Endothelial cell of umbilical vein (primary cell): ENCODE results near the gene RAD51B. TPM values are rescaled to one million over a fixed set of nuclear protein-coding genes. Genes with fewer than 3 reads are reported as not detected.

Experiments
- BruUV-seq: library from RNA; stranded (reverse); fragments of 400-500 nt; replicated peaks from 2 replicates; lab custom pipeline; 2021; lab: Mats Ljungman, UMichigan
- CTCF ChIA-PET: fragments of 300-600, 350-600 bp; sonication (Branson Sonifier 250); formaldehyde crosslinking; loops from one replicate; lab custom pipeline; 2021; ENCODE audit warnings: antibody characterized with exemption, inconsistent platforms; lab: Charles Lee
- POLR2A ChIA-PET: fragments of 300-600, 350-600 bp; sonication (Branson Sonifier 250); formaldehyde crosslinking; loops from one replicate; lab custom pipeline; 2021; ENCODE audit warnings: antibody characterized with exemption, inconsistent platforms; lab: Charles Lee
- DNase-seq: peaks from one replicate; pipeline ENCODE4 v3.0.0-alpha.2; 2011; ENCODE audit warnings: low read depth, low spot score
- FAIRE-seq: peaks from 2 replicates; lab custom pipeline; 2011; peaks lifted over from hg19 to GRCh38; lab: Jason Lieb, UNC
- H2AFZ ChIP-seq: 2 replicates; pipeline ENCODE4 v1.6.0; 2012; ENCODE audit warnings: low read depth, low read length, control low read depth, inconsistent platforms
- H3K27ac ChIP-seq: 2 replicates; pipeline ENCODE4 v1.5.1; 2011; ENCODE audit warnings: low read depth, mild to moderate bottlenecking, control low read depth, low read length, moderate library complexity; ENCODE audit not compliant: insufficient read depth
- H3K27me3 ChIP-seq, 2 experiments: 2 replicates each; pipeline versions ENCODE4 v1.6.0 to v1.6.1; 2011; ENCODE audit warnings: low read length in 2 of 2, mixed read lengths in 1 of 2; ENCODE audit not compliant: control insufficient read depth in 2 of 2, insufficient read depth in 2 of 2
- H3K36me3 ChIP-seq, 2 experiments: 2 replicates in 1 of 2; 3 replicates in 1 of 2; pipeline ENCODE4 v1.5.1; 2011; ENCODE audit warnings: low read length in 2 of 2, mild to moderate bottlenecking in 1 of 2, moderate library complexity in 1 of 2; ENCODE audit not compliant: control insufficient read depth in 2 of 2, insufficient read depth in 2 of 2; ENCODE audit errors: extremely low read depth in 1 of 2
- H3K4me1 ChIP-seq: 3 replicates; pipeline ENCODE4 v1.5.1; 2011; ENCODE audit warnings: mild to moderate bottlenecking, low read length; ENCODE audit not compliant: control insufficient read depth, insufficient read depth; ENCODE audit errors: extremely low read depth
- H3K4me2 ChIP-seq: 2 replicates; pipeline ENCODE4 v1.6.1; 2011; ENCODE audit warnings: low read length, control low read depth, mixed read lengths; ENCODE audit not compliant: insufficient read depth
- H3K4me3 ChIP-seq, 3 experiments: fragments of 200-600 bp in 1 of 3; sonication (generic), shearing (Covaris generic) in 1 of 3; replicated peaks in 1 of 3; 2 replicates each; pipeline ENCODE4 v1.5.1; 2011 to 2016; ENCODE audit warnings: control low read depth in 3 of 3, low read length in 3 of 3, mild to moderate bottlenecking in 2 of 3, inconsistent platforms in 1 of 3, low read depth in 1 of 3, moderate library complexity in 1 of 3; ENCODE audit not compliant: insufficient read depth in 1 of 3
- H3K79me2 ChIP-seq: 2 replicates; pipeline ENCODE4 v1.6.0; 2012; ENCODE audit warnings: low read length, inconsistent platforms; ENCODE audit not compliant: control insufficient read depth, insufficient read depth
- H3K9ac ChIP-seq: replicated peaks from 2 replicates; pipeline ENCODE3; 2011; ENCODE audit warnings: low read length, control low read depth; ENCODE audit not compliant: insufficient read depth; ENCODE audit errors: extremely low read depth
- H3K9me1 ChIP-seq: replicated peaks from 3 replicates; pipeline ENCODE4 v1.6.0; 2011; ENCODE audit warnings: mild to moderate bottlenecking, low read length; ENCODE audit not compliant: control insufficient read depth, insufficient read depth; ENCODE audit errors: extremely low read depth
- H3K9me3 ChIP-seq: replicated peaks from 2 replicates; pipeline ENCODE4 v1.5.1; 2012; ENCODE audit warnings: low read length, inconsistent platforms; ENCODE audit not compliant: control insufficient read depth, insufficient read depth
- H4K20me1 ChIP-seq: replicated peaks from 2 replicates; pipeline ENCODE3; 2011; ENCODE audit warnings: mild to moderate bottlenecking, low read length; ENCODE audit not compliant: control insufficient read depth, insufficient read depth; ENCODE audit errors: extremely low read depth
- EZH2 ChIP-seq: IDR thresholded peaks from 2 replicates; pipeline ENCODE4 v1.6.1; 2012; ENCODE audit warnings: borderline replicate concordance, low read depth, mild to moderate bottlenecking, moderate library complexity, low read length, inconsistent platforms; ENCODE audit not compliant: severe bottlenecking
- FOS ChIP-seq: IDR thresholded peaks from 2 replicates; pipeline ENCODE4 v1.6.1; 2011; ENCODE audit warnings: mild to moderate bottlenecking, low read length, moderate library complexity, borderline replicate concordance; ENCODE audit not compliant: insufficient read depth
- GATA2 ChIP-seq: IDR thresholded peaks from 2 replicates; pipeline ENCODE4 v1.7.0; 2011; ENCODE audit warnings: low read depth, mild to moderate bottlenecking, moderate library complexity, mixed read lengths, low read length; ENCODE audit not compliant: insufficient read length, insufficient read depth
- JUN ChIP-seq: IDR thresholded peaks from 2 replicates; pipeline ENCODE4 v1.6.1; 2011; ENCODE audit warnings: borderline replicate concordance, low read depth; ENCODE audit not compliant: insufficient read length, insufficient read depth
- MYC ChIP-seq: IDR thresholded peaks from one replicate; pipeline ENCODE4 v1.6.1; 2011; ENCODE audit warnings: mild to moderate bottlenecking, low read depth, low read length
- POLR2A ChIP-seq: IDR thresholded peaks from 2 replicates; pipeline ENCODE4 v1.6.1; 2012; ENCODE audit warnings: low read depth, mild to moderate bottlenecking, control low read depth, low read length
- POLR2AphosphoS5 ChIP-seq: IDR thresholded peaks from 2 replicates; pipeline ENCODE4 v1.6.1; 2012; ENCODE audit warnings: low read depth, mild to moderate bottlenecking, control low read depth, low read length, moderate library complexity; ENCODE audit not compliant: insufficient read depth
- dilution Hi-C: fragments of 300-500 bp; cut with MboI; formaldehyde crosslinking; loops from one replicate; pipeline ENCODE4 v1.15.0; 2019; ENCODE audit warnings: low sequenced_read_pairs; ENCODE audit not compliant: extremely low pct_ligation_motif_present
- intact Hi-C: fragments of 100-400 bp; cut with micrococcal nuclease; formaldehyde crosslinking; loops from one replicate; pipeline ENCODE4 v1.10.0; 2022
- polyA plus RNA-seq, 4 experiments: library from polyadenylated mRNA; depleted of rRNA in 3 of 4; stranded (reverse) in 3 of 4; unstranded in 1 of 4; fragments of >200 nt; gene quantifications; 2 replicates each; pipeline versions ENCODE4 v1.2.1 to v1.2.3, GENCODE V29; 2011 to 2012; ENCODE audit warnings: missing spikeins in 1 of 4
- total RNA-seq: library from RNA; stranded (reverse); gene quantifications from 2 replicates; pipeline ENCODE4 v1.2.3, GENCODE V29; 2021
- TF ChIP-seq, protein P1 (sequence below), 2 donors: IDR thresholded peaks; 1 replicate in 1 of 2; 2 replicates in 1 of 2; pipeline ENCODE4 v1.5.1; 2011; ENCODE audit warnings: low read length in 2 of 2, mild to moderate bottlenecking in 2 of 2, moderate library complexity in 2 of 2, control low read depth in 1 of 2, inconsistent platforms in 1 of 2, low read depth in 1 of 2; ENCODE audit not compliant: insufficient read depth in 1 of 2; ENCODE audit errors: extremely low read depth in 1 of 2
- TF ChIP-seq, protein P2 (sequence below): IDR thresholded peaks from 2 replicates; pipeline ENCODE4 v1.6.1; 2011; ENCODE audit not compliant: insufficient read depth, insufficient read length

Gene RAD51B
- total and polyA plus RNA-seq, 2 donors (not counting 3 experiments of a cell fraction or from before 2014, with no cell fraction given) = 3.9 to 19.0 TPM

DNA sequence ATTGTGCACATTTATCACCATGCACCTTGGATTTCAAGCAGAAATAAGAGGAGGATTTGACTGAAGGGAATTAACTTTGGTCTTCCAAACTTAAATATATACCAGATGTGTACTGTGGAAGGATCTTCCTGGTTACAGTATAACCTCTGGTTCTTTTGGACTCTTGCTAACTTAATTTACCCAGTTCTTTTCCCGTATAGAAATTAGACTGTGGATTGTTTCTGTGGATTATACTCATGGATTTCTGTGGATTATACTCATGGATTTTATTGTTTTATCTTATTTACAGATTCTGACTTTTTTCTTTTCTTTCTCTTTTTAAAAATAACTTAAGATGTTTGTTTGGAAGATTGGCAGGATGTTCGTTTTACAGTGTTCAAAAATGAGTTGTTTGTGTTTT is 215.3 kb downstream of the RAD51B start:
- FAIRE-seq (no peak), DNase-seq (no peak)
- Histone ChIP-seq H3K4me3 (no peak overlapping the region), H3K4me1 (peaks cover 6% of the 10 kb centered on the region), H3K9me3 (no peaks in the 10 kb centered on the region), H3K36me3 (no peaks in the 10 kb centered on the region), H3K9me1 (no peaks in the 10 kb centered on the region), H3K79me2 (no peaks in the 10 kb centered on the region), H2AFZ (no peak overlapping the region), H3K4me2 (no peak overlapping the region), H4K20me1 (no peaks in the 10 kb centered on the region), H3K27ac (no peak overlapping the region), H3K27me3 (no peaks in the 10 kb centered on the region), H3K9ac (no peak overlapping the region)
- intact Hi-C loops (no loop called here), dilution Hi-C loops (no loop called here)
- CTCF ChIA-PET = no interaction called here
- BruUV-seq = no TSS peak
- TF ChIP-seq GATA2 (no peak), POLR2AphosphoS5 (no peak), JUN (no peak), EZH2 (no peak), POLR2A (no peak), FOS (no peak), MYC (no peak)
- TF ChIP-seq, protein P1, sequence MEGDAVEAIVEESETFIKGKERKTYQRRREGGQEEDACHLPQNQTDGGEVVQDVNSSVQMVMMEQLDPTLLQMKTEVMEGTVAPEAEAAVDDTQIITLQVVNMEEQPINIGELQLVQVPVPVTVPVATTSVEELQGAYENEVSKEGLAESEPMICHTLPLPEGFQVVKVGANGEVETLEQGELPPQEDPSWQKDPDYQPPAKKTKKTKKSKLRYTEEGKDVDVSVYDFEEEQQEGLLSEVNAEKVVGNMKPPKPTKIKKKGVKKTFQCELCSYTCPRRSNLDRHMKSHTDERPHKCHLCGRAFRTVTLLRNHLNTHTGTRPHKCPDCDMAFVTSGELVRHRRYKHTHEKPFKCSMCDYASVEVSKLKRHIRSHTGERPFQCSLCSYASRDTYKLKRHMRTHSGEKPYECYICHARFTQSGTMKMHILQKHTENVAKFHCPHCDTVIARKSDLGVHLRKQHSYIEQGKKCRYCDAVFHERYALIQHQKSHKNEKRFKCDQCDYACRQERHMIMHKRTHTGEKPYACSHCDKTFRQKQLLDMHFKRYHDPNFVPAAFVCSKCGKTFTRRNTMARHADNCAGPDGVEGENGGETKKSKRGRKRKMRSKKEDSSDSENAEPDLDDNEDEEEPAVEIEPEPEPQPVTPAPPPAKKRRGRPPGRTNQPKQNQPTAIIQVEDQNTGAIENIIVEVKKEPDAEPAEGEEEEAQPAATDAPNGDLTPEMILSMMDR (IDR thresholded peaks at IDR 0.05; ENCODE audit: extremely low read depth in 1 of 2, insufficient read depth in 1 of 2, low read depth in 1 of 2, low read length in 2 of 2) = no peak
- TF ChIP-seq, protein P2, sequence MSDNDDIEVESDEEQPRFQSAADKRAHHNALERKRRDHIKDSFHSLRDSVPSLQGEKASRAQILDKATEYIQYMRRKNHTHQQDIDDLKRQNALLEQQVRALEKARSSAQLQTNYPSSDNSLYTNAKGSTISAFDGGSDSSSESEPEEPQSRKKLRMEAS = no peak
- POLR2A ChIA-PET = no interaction called here
